Epidermal melanocyte (primary cell): ENCODE results near the gene FMO5.
"Not testable (repeated sequence)": the region's sequence is repeated elsewhere in the genome, so short reads cannot be mapped to it uniquely, and the experiment has no call there.

Experiments used
- DNase-seq: peaks from one replicate; pipeline ENCODE4 v3.0.0; 2011; ENCODE audit warnings: low spot score; ENCODE audit not compliant: insufficient read length

Gene FMO5

DNA sequence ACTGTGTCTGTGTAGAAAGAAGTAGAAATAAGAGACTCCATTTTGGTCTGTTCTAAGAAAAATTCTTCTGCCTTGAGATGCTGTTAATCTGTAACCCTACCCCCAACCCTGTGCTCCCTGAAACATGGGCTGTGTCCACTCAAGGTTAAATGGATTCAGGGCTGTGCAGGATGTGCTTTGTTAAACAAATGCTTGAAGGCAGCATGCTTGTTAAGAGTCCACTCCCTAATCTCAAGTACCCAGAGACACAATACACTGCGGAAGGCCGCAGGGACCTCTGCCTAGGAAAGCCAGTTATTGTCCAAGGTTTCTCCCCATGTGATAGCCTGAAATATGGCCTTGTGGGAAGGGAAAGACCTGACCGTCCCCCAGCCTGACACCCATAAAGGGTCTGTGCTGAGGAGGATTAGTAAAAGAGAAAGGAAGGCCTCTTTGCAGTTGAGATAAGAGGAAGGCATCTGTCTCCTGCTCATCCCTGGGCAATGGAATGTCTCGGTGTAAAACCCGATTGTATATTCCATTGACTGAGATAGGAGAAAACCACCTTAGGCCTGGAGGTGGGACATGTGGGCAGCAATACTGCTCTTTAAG is 15.1 kb upstream of the FMO5 start:
- DNase-seq = not testable (repeated sequence)

DNA sequence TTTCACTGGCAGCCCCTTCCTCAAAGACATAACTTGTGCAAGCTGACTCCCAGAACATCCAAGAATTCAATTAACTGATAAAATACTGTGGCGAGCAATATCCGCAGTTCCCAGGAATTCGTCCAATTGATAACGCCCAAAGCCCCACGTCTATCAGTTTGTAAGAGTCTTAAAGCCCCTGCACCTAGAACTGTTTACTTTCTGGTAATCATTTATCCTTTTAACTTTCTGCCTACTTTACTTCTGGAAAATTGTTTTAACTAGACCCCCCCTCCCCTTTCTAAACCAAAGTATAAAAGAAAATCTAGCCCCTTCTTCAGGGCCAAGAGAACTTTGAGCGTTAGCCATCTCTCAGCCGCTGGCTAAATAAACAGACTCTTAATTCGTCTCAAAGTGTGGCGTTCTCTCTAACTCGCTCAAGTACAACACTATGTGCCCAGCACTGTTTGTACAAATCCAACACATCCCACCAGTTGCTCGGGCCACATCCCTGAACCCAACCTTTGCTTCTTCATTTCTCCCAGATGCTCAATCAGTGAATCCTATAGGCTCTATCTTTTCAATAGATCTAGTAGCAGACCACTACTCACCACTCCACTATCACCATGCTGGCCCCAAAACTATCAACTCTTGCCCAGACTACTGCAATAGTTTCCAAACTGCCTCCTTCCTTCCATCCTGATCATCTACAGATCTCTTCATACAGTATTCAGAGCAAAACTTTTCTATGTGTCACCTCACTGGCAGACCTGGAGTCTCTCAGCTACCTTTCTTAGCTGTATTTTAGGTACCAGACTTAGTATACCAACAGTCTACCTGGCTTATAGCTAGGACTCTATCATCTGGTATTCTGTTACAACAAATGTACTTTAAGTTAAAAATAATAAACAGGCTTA is 14.0 kb upstream of the FMO5 start:
- DNase-seq = no peak

DNA sequence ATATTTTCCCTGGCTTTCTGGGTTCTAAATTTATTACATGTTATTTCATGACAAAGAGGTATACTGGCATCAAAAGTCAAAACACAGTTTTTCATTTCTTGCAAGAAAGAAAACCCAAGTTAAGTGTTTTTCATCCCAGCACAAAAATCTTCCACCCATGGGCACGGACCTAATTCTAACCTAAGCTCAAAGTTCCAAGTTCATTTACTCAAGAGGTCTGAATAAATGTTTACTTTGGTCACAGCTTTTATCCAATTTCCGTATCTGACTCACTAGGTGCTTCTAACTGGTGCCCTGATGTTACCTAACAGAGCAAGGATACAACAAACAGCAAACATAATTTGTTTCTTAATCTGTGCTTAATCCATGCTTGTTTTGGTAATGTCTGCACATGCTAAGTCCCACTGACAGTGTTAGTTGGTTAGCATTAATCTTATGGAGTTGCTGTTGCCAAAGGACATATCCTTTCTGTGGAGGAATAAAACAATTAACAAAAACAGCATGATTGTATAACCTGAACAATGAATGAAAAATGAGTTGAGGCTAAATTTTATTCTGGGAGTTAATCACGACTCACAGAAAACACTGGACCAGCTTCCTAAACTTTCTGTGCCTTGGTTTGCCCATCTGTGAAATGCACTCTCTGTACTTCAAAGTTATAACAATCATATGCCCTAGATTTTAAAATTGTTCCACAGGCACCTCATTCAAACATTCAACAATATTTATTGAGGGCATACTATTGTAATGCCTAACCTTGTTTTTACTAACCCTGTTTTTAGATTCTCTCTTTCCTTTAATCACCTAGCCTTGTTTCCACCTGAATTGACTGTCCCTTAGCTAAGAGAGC is 13.1 kb upstream of the FMO5 start:
- DNase-seq = no peak

DNA sequence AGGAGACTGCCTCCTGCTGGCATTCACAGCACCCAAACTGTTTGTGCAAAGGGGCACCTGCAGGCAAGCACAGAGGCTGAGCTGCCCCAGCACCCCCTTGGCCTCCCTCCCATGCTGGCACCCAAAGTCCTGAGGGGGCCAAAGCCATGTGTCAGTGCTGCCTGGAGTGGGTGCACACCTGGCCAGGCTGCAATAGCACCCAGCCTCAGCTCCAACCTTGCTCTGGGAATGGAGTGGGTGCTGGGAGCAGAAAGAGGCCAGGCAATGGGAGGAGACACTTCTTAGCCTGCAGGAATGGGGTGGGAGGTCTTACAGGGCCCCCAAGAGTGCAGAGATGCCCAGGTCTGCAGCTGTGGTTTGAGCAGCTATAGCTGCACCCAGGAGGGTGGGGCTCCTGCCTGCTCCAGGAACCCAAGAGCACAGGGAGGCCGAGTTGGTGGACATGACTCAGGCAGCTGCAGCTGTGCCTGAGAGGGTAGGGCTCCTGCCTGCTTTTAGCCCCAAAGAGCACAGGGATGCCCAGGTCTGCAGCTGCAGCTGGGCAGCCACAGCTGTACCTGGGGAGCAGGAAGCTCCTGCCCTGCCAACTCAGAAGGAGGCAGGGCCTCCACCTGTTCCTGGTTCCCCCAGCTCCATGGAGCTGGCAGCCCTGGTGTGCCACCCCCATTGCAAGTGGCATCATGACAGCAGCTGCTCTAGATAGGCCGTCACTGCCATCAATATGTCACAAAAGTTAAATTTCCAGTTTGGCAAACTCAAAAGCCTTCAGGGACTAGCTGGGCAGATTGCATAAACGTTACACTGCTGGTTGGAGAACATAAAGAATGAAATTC is 12.0 kb upstream of the FMO5 start:
- DNase-seq = no peak

DNA sequence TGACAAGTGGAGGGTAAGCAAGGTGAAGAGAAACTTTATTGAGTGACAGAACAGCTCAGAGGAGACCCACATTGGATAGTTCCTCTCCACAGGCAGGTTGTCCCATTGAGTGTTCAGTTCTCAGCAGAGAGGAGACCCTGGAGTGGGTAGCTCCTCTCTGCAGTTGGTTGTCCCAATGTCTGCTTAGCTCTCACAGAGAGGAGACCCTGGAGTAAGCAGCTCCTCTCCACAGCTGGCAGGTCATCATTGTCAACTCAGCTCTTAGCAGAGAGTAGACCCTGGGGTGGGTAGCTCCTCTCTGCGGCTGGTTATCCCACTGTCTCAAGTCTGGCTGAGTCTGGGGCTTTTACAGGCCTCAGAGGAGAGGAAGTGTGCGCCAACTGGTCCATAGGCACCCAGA is 11.3 kb upstream of the FMO5 start:
- no peak for DNase-seq

DNA sequence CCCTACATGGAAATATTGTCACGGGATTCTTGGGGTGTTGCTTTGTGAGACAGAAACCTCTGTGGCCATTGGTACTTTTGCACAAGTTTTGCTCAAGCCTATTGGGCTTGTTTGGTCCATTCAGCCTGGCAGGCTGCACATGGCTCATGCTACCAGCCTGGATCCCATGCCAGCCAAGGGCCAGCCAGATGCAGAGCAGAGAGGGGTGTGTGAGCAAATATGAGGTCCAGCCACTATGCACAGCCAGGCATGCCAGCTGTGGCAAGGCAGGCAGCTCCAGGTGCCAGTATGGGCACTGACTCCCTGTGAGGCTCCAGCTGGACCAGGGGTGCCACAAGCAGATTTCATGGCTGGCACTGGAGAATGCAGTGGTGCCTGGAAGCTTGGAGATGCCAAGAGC is 10.7 kb upstream of the FMO5 start:
- DNase-seq = no peak

DNA sequence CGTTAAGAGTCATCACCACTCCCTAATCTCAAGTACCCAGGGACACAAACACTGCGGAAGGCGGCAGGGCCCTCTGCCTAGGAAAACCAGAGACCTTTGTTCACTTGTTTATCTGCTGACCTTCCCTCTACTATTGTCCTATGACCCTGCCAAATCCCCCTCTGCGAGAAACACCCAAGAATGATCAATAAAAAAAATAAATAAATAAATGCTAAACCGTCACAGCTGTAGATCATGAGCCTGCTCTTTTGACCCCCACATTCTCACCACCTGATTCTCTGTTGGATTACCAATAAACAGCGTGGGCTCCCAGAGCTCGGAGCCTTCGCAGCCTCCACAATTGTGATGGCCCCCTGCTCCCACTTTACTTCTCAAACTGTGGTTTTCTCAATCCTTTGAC is 8.8 kb upstream of the FMO5 start:
- DNase-seq = not testable (repeated sequence)

DNA sequence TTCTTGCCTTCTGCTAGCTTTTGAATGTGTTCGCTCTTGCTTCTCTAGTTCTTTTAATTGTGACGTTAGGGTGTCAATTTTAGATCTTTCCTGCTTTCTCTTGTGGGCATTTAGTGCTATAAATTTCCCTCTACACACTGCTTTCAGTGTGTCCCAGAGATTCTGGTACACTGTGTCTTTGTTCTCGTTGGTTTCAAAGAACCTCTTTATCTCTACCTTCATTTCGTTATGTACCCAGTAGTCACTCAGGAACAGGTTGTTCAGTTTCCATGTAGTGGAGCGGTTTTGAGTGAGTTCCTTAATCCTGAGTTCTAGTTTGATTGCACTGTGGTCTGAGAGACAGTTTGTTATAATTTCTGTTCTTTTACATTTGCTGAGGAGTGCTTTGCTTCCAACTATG is 5.9 kb upstream of the FMO5 start:
- not testable (repeated sequence) for DNase-seq

DNA sequence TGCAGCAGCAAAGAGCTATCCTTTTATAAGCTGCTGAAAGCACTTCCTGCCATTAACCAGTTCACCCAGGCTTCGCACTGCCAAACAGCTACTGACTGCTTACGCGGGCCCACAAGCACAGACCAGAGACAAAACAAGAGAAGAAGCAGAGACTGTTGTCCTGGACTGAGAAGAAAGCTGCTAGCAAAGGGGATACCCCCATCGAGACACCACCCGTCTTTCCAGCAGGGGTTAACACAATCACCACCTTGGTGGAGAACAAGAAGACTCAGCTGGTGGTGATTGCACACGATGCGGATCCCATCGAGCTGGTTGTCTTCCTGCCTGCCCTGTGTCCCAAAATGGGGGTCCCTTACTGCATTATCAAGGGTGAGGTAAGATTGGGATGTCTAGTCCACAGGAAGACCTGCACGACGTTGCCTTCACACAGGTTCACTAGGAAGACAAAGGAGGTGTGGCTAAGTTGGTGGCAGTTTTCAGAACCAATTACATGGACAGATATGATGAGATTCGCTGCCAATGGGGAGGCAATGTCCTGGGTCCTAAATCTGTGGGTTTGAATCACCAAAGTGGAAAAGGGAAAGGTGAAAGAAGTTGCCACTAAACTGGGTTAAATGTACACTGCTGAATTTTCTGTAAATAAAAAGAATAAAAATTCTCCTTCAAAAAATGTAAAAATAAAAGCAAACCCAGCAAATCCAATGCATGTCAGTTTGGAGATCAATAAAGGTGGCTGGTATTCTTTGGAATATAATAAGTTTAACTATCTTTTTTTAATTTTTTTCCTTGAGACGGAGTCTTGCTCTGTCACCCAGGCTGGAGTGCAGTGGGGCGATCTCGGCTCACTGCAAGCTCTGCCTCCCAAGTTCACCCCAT is 1.2 kb downstream of the FMO5 start:
- DNase-seq = no peak

DNA sequence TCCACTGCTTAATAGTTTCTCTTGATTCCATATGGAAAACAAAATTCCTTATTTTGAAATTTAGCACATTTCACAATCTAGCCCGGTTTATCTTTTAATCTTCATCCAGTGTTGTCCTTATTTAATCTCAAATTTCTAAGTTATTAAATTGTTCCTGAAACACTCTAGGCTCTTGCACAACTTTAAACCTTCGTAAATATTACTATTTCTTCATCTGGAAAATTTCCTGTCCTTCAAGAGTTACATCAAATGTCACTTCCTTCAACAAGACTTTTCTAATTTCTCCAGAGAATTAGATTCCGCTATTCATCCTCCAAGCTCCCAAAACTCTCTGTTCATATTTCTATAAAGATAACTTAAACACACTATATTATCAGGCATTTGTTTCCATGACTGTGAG is 6.5 kb downstream of the FMO5 start:
- DNase-seq = no peak

DNA sequence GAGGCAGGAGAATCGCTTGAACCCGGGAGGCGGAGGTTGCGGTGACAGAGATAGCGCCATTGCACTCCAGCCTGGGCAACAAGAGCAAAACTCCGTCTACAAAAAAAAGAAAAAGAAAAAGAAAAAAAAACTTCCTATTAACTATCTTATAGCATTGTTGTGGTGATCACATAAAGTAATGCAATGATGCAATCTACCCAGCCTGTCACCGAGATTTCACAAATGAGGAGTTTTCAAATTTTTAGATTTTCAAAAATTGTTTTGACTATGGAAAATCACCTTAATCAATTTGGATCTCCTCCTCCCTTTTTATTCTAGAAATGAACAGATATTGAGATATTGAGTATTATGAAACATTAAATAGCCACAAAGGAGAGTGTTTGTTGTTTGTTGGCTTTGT is 8.0 kb downstream of the FMO5 start:
- DNase-seq = no peak

DNA sequence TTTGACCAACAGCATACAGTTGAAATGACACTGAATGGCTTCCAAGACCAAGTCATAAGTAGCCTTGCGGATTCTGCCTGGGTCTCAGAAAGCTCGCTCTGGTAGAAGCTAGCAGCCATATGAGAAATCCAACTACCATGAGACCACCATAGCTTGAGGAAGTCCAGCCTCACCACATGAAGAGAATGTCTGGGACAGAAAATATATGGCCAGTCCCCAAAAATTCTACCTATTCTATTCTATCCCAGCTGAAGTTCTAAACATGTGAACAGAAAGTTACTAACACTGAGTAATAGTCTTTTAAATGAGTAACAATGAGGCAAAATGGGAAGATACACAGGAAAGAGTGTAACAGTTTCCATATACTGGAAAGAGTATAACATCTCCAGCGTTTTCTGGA is 9.0 kb downstream of the FMO5 start:
- no peak for DNase-seq

DNA sequence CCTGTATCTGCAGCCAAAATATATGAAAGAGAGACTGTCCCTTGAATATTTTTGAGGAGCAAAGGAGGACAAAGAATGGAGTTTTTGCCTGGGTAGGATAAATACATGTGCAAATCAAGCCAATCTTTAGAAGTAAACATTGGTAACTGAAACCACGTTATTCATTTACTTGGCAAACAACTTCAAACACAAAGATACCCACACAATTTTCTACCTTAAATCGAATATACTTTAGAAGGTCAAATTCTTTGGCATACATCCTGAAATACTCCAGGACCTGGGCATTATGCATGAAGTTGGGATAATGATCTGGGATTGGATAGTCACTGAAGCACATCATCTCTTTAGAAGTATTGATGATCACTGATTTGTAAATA is 9.6 kb downstream of the FMO5 start:
- no peak for DNase-seq

DNA sequence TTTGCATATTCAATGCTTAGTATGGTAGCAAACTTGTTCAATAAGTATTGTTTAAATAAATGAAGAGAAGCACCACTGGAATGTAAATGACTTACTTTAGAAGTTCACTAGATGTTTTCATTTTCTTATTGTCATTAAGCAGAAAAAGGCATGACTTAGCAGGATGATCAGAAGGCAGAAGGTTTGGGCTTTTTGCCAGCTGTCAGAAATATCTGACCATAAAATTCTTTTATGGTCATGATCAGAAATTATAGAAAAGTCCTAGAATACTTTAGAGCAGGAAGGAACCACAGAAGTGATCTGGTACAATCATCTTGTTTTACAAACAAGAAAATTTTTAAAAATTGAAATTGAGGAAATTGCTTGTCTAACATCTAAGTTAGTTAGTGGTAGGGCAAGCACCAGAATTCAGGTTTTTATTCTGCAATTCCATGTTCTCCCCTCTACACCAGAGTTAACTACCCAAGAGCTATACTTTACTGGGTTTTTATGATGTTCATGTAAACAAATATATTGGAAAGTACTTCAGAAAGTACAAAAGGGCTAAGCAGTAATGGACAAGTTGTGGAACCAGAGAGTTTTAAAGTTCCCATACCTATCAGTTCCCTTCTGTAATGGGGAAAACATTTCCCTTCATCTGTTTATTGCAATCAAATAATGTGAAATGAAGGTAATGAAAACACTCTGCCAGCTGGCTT is 10.1 kb downstream of the FMO5 start:
- no peak for DNase-seq

DNA sequence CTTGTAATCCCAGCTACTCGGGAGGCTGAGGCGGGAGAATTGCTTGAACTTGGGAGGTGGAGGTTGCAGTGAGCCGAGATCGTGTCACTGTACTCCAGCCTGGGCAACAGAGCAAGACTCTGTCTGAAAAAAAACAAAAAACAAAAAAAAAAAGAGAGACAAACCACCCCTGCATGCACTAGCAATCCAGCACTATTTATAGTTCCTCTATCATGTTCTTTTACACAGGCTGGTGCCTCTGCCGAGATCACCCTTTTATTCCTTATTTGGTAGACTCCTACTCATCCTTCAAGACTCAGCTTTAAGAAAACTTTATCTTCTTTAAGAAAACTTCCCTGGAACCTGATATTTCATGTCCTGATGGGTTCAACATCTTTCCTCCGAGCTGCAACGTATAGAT is 10.8 kb downstream of the FMO5 start:
- DNase-seq = no peak

DNA sequence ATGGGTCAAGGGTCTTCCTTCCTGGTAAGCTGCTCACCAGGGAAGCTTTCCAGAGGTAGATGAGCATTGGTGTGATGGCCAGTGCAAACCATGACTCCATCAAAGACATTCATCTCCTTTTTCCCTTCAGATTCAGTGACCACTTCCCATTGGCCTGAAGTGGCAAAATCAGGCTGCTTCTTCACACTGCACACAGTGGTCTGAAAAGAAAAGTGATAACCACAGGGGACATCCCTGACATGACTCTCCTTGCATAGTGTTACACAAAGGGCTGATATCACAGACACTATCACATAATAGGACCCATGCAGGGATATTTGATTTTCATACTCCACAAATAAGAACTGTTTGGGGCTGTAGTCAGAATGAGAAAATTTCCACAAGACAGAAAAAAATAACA is 11.9 kb downstream of the FMO5 start:
- DNase-seq = no peak

DNA sequence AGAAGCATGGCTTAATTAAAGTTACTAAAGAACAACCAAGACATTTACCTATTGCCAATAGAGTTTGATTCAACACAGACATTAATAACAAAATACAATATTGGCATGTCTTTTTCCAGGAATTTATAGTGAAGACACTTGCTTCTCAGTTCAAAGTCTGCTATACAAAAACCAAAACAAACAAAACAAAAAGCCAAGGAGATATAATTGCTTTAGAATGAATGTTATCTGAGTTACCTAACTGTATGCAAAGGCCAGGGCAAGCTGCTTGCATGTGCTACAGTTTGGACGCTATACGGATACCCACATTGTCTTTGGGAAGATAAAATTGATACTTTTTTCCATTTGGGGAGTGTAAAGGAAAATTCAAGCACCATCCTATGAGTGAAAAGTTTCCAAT is 13.6 kb downstream of the FMO5 start:
- DNase-seq = no peak

DNA sequence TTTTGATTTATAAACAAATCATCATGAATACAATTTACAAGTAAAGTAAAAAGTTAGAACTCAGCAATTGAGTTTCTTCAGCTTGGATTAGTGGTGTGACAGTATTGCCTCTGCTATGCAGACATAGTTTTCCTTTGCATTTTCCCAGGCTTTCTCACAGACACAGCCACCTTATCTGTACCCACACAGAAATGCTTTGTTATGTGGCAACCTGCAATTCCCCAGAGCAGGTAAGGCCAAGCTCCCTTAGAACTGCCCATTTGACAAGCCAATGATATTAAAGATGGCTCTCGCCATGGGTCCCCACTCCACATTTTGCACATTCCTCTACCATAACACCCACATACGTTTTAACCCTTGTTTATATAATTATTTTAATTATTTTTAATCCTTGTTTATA is 14.2 kb downstream of the FMO5 start:
- no peak for DNase-seq
